ENCODE results near the gene RALGPS2.

RALGPS2 gene

GRCh38 chr1:178935610-178936009 lies 210.6 kb downstream of the RALGPS2 start:
- no peak for TF ChIP-seq TOX (CRISPR knock-in tag; IDR thresholded peaks at IDR 0.05; ENCODE audit: borderline replicate concordance)
- no peak for TF ChIP-seq ESRRG (CRISPR knock-in tag; IDR thresholded peaks at IDR 0.05)
- TF ChIP-seq ZNF70 (CRISPR knock-in tag; IDR thresholded peaks at IDR 0.05), result no peak
- TF ChIP-seq ZFP30 (CRISPR knock-in tag; IDR thresholded peaks at IDR 0.05), result no peak
- TF ChIP-seq ZC3H10 (CRISPR knock-in tag; IDR thresholded peaks at IDR 0.05), result no peak
- TF ChIP-seq GLIS3 (CRISPR knock-in tag; IDR thresholded peaks at IDR 0.05), result no peak
- no peak for TF ChIP-seq PPARA (CRISPR knock-in tag; IDR thresholded peaks at IDR 0.05; ENCODE audit: borderline replicate concordance)
- no peak for TF ChIP-seq POU6F1 (CRISPR knock-in tag; IDR thresholded peaks at IDR 0.05; ENCODE audit: borderline replicate concordance, low read depth)
- no peak for TF ChIP-seq SNAI2 (CRISPR knock-in tag; IDR thresholded peaks at IDR 0.05)
- no peak for TF ChIP-seq ZNF8 (CRISPR knock-in tag; IDR thresholded peaks at IDR 0.05)
- TF ChIP-seq TSHZ2 (CRISPR knock-in tag; IDR thresholded peaks at IDR 0.05), result no peak
- TF ChIP-seq ISL1 (CRISPR knock-in tag; IDR thresholded peaks at IDR 0.05), result no peak
- TF ChIP-seq ZFP3 (CRISPR knock-in tag; IDR thresholded peaks at IDR 0.05), result no peak
- TF ChIP-seq PATZ1 (CRISPR knock-in tag; IDR thresholded peaks at IDR 0.05; ENCODE audit: borderline replicate concordance), result no peak
- no peak for TF ChIP-seq CSDC2 (CRISPR knock-in tag; IDR thresholded peaks at IDR 0.05)
- TF ChIP-seq BACH2 (CRISPR knock-in tag; IDR thresholded peaks at IDR 0.05; ENCODE audit: borderline replicate concordance), result no peak
- TF ChIP-seq CREB5 (CRISPR knock-in tag; IDR thresholded peaks at IDR 0.05; ENCODE audit: low read depth), result no peak
- no peak for ATAC-seq

GRCh38 chr1:178937695-178938094 lies 212.7 kb downstream of the RALGPS2 start:
- no peak for ATAC-seq
- TF ChIP-seq CSRNP3 (CRISPR knock-in tag; IDR thresholded peaks at IDR 0.05), result no peak
- TF ChIP-seq RARB (CRISPR knock-in tag; IDR thresholded peaks at IDR 0.05), result no peak
- TF ChIP-seq ZFP30 (CRISPR knock-in tag; IDR thresholded peaks at IDR 0.05), result no peak
- TF ChIP-seq ZNF565 (CRISPR knock-in tag; conservative IDR thresholded peaks at IDR 0.05; ENCODE audit: low read depth), result no peak
- TF ChIP-seq SNAI2 (CRISPR knock-in tag; IDR thresholded peaks at IDR 0.05), result no peak
- TF ChIP-seq ZNF70 (CRISPR knock-in tag; IDR thresholded peaks at IDR 0.05), result no peak
- no peak for TF ChIP-seq POU6F1 (CRISPR knock-in tag; IDR thresholded peaks at IDR 0.05; ENCODE audit: borderline replicate concordance, low read depth)
- TF ChIP-seq PPARA (CRISPR knock-in tag; IDR thresholded peaks at IDR 0.05; ENCODE audit: borderline replicate concordance), result no peak
- TF ChIP-seq CREB5 (CRISPR knock-in tag; IDR thresholded peaks at IDR 0.05; ENCODE audit: low read depth), result no peak
- no peak for TF ChIP-seq TOX (CRISPR knock-in tag; IDR thresholded peaks at IDR 0.05; ENCODE audit: borderline replicate concordance)
- no peak for TF ChIP-seq OSR1 (CRISPR knock-in tag; IDR thresholded peaks at IDR 0.05)
- TF ChIP-seq ZNF8 (CRISPR knock-in tag; IDR thresholded peaks at IDR 0.05), result no peak
- no peak for TF ChIP-seq TSHZ2 (CRISPR knock-in tag; IDR thresholded peaks at IDR 0.05)
- no peak for TF ChIP-seq BACH2 (CRISPR knock-in tag; IDR thresholded peaks at IDR 0.05; ENCODE audit: borderline replicate concordance)
